ENCODE measurements around the gene ORAI1.

- TF ChIP-seq, protein P1, sequence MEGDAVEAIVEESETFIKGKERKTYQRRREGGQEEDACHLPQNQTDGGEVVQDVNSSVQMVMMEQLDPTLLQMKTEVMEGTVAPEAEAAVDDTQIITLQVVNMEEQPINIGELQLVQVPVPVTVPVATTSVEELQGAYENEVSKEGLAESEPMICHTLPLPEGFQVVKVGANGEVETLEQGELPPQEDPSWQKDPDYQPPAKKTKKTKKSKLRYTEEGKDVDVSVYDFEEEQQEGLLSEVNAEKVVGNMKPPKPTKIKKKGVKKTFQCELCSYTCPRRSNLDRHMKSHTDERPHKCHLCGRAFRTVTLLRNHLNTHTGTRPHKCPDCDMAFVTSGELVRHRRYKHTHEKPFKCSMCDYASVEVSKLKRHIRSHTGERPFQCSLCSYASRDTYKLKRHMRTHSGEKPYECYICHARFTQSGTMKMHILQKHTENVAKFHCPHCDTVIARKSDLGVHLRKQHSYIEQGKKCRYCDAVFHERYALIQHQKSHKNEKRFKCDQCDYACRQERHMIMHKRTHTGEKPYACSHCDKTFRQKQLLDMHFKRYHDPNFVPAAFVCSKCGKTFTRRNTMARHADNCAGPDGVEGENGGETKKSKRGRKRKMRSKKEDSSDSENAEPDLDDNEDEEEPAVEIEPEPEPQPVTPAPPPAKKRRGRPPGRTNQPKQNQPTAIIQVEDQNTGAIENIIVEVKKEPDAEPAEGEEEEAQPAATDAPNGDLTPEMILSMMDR (IDR thresholded peaks at IDR 0.05), result no peak
- TF ChIP-seq POLR2AphosphoS5 (IDR thresholded peaks at IDR 0.05) (no peak), EP300 (IDR thresholded peaks at IDR 0.05) (no peak), POLR2A (IDR thresholded peaks at IDR 0.05; ENCODE audit: low read depth) (no peak)
These were observed 15.0 kb downstream of the ORAI1 start for GRCh38 chr12:121641343-121641630.
